MCF 10A (cell line): ENCODE data around the gene NIM1K. TPM values are rescaled to one million over a fixed set of nuclear protein-coding genes. Genes with fewer than 3 reads are reported as not detected.
A peak's percentile ranks its signal among the peaks of the same experiment; 100 is the strongest.

Source experiments
- BruUV-seq: library from RNA; stranded (reverse); fragments of 400-500 nt; replicated peaks from 2 replicates; lab custom pipeline; 2021; lab: Mats Ljungman, UMichigan
- CTCF ChIA-PET: fragments of 300-600 bp; sonication (Branson Sonifier 250); formaldehyde crosslinking; extraction: SDS; loops from one replicate; lab custom pipeline; 2021; ENCODE audit warnings: antibody characterized with exemption, inconsistent platforms; lab: Yijun Ruan, JAX
- POLR2A ChIA-PET: fragments of 300-600, 350-650 bp; sonication (Branson Sonifier 250); formaldehyde crosslinking; extraction: SDS; loops from one replicate; lab custom pipeline; 2020; ENCODE audit warnings: antibody characterized with exemption, inconsistent platforms; lab: Yijun Ruan, JAX
- DNase-seq: peaks from one replicate; pipeline ENCODE4 v3.0.0-alpha.2; 2018; ENCODE audit not compliant: unreplicated experiment
- H3K27ac Mint-ChIP-seq: one replicate; pipeline ENCODE4 v1.8.0; 2022; ENCODE audit warnings: mild to moderate bottlenecking, low read depth, mixed read lengths; ENCODE audit not compliant: unreplicated experiment
- H3K27me3 Mint-ChIP-seq: one replicate; pipeline ENCODE4 v1.8.0; 2022; ENCODE audit warnings: mixed read lengths; ENCODE audit not compliant: insufficient read depth, unreplicated experiment
- H3K36me3 Mint-ChIP-seq: one replicate; pipeline ENCODE4 v1.8.0; 2022; ENCODE audit warnings: mild to moderate bottlenecking, moderate library complexity, mixed read lengths; ENCODE audit not compliant: insufficient read depth, unreplicated experiment
- H3K4me1 Mint-ChIP-seq: one replicate; pipeline ENCODE4 v1.8.0; 2022; ENCODE audit warnings: mixed read lengths; ENCODE audit not compliant: insufficient read depth, unreplicated experiment
- H3K4me3 Mint-ChIP-seq: one replicate; pipeline ENCODE4 v1.8.0; 2022; ENCODE audit warnings: mild to moderate bottlenecking, moderate library complexity, mixed read lengths; ENCODE audit not compliant: unreplicated experiment
- H3K9me3 Mint-ChIP-seq: one replicate; pipeline ENCODE4 v1.8.0; 2022; ENCODE audit warnings: mixed read lengths; ENCODE audit not compliant: unreplicated experiment
- intact Hi-C: fragments of 100-400 bp; cut with micrococcal nuclease; formaldehyde crosslinking; loops from 2 replicates; pipeline ENCODE4 v1.14.1; 2022
- total RNA-seq: library from RNA; stranded (reverse); gene quantifications from 2 replicates; pipeline ENCODE4 v1.2.3, GENCODE V29; 2022
- TF ChIP-seq, protein P1 (sequence below): fragments of 200-600 bp; IDR thresholded peaks from one replicate; pipeline ENCODE4 v1.8.0; 2022; ENCODE audit warnings: antibody characterized with exemption, mild to moderate bottlenecking; ENCODE audit not compliant: unreplicated experiment

NIM1K gene
- total RNA-seq, 1 experiment from 2014 or later, result not detected

DNA sequence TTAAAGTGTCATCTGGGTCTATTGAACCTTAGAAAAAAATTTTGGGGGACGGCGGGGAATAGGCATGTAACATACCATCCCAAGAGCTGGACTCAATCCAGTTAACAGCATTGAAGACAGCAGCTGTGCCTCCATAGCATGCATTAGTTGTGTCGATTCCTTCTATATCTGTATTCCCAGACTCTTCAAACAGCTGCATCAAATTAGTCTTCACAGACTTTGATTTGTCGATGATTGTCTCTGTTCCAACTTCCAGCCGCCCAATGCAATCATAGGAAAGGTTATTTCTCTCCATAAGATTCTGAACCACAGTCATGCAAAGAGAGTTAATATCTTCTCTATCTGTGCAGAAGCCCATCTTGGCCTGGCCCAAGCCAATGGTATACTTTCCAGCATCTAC is 106.4 kb downstream of the NIM1K start:
- no peak for DNase-seq
- Mint-ChIP-seq H3K27ac (no peak overlapping the region), H3K9me3 (no peaks in the 10 kb centered on the region), H3K4me1 (peaks cover 30% of the 10 kb centered on the region), H3K27me3 (no peaks in the 10 kb centered on the region), H3K36me3 (peaks cover 65% of the 10 kb centered on the region), H3K4me3 (no peak overlapping the region)
- ChIA-PET POLR2A (interaction anchor here (1.0 to 3.0 kb wide), 2 partner anchors 14 to 185 kb away, joined by 5 to 8 read pairs; partner anchors contain the start of genes HMGCS1 and TMEM267), CTCF (interaction anchor here (1.0 kb wide), 1 partner anchor 91 kb away, joined by 4 read pairs; no protein-coding TSS in a partner anchor)
- TF ChIP-seq, protein P1, sequence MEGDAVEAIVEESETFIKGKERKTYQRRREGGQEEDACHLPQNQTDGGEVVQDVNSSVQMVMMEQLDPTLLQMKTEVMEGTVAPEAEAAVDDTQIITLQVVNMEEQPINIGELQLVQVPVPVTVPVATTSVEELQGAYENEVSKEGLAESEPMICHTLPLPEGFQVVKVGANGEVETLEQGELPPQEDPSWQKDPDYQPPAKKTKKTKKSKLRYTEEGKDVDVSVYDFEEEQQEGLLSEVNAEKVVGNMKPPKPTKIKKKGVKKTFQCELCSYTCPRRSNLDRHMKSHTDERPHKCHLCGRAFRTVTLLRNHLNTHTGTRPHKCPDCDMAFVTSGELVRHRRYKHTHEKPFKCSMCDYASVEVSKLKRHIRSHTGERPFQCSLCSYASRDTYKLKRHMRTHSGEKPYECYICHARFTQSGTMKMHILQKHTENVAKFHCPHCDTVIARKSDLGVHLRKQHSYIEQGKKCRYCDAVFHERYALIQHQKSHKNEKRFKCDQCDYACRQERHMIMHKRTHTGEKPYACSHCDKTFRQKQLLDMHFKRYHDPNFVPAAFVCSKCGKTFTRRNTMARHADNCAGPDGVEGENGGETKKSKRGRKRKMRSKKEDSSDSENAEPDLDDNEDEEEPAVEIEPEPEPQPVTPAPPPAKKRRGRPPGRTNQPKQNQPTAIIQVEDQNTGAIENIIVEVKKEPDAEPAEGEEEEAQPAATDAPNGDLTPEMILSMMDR, result no peak
- TSS peak; percentile 28 for BruUV-seq
- intact Hi-C loops, result no loop called here

DNA sequence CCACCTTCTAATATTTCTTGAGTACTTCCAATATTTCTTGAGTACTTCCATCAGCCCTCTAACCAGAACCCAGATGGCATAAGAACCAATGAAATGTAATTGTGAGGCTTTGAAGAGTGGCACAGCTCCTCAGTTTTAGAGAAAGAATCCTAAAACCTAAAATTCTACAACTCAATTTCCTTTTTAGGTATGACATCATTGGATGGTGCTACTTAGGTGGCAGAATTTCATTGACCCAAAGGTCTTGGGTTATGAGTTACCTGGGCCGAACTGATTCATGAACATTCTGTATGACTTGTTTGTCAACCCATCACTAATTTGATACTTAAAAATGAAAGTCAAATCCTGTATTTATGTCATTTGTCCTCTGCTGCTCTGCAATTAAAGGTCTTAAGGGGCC is 108.1 kb downstream of the NIM1K start:
- no peaks in the 10 kb centered on the region for H3K9me3 Mint-ChIP-seq
- no peak for DNase-seq
- POLR2A ChIA-PET, result interaction anchor here (3.0 kb wide), 1 partner anchor 13 kb away, joined by 8 read pairs; the partner anchor contains the start of gene HMGCS1
- H3K36me3 Mint-ChIP-seq, result peaks cover 56% of the 10 kb centered on the region
- no peak overlapping the region for H3K27ac Mint-ChIP-seq
- CTCF ChIA-PET, result interaction anchor here (0.6 to 1.8 kb wide), 5 partner anchors 74 to 365 kb away, joined by 3 to 8 read pairs (median 4); partner anchors contain the start of gene TMEM267
- no peak overlapping the region for H3K4me3 Mint-ChIP-seq
- no TSS peak for BruUV-seq
- no peaks in the 10 kb centered on the region for H3K27me3 Mint-ChIP-seq
- peaks cover 28% of the 10 kb centered on the region for H3K4me1 Mint-ChIP-seq
- TF ChIP-seq, protein P1, result no peak
- intact Hi-C loops, result no loop called here

DNA sequence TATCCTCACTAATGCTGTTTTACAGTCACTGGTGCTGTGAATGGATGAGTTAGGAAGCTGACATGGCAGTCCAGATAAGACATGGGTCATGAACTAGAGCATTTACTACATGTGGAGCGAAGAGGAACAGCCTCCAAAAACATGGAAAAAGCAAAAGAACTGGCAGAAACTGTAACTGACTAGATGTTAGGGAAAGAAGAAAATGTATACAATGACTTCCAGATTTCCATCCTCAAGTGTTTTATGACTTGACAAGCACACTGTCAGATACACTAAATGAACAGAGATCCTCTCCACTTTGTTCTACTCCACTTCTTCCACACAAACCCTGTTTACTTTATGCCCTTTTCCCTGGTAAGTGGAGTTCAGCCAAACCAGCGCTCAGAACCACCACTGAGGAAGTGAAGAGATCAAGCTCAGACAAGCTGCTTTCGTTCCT is 109.6 kb downstream of the NIM1K start:
- intact Hi-C loops, result no loop called here
- Mint-ChIP-seq H3K4me3 (no peak overlapping the region), H3K27me3 (no peaks in the 10 kb centered on the region), H3K4me1 (peaks cover 24% of the 10 kb centered on the region), H3K27ac (peak overlapping the region; percentile 19), H3K9me3 (no peaks in the 10 kb centered on the region), H3K36me3 (peaks cover 54% of the 10 kb centered on the region)
- TF ChIP-seq, protein P1, result no peak
- no TSS peak for BruUV-seq
- no peak for DNase-seq
- CTCF ChIA-PET, result interaction anchor here (1.5 kb wide), 1 partner anchor 88 kb away, joined by 6 read pairs; no protein-coding TSS in a partner anchor
- POLR2A ChIA-PET, result interaction anchor here (1.4 to 1.6 kb wide), 2 partner anchors 12 to 61 kb away, joined by 3 read pairs; no protein-coding TSS in a partner anchor

DNA sequence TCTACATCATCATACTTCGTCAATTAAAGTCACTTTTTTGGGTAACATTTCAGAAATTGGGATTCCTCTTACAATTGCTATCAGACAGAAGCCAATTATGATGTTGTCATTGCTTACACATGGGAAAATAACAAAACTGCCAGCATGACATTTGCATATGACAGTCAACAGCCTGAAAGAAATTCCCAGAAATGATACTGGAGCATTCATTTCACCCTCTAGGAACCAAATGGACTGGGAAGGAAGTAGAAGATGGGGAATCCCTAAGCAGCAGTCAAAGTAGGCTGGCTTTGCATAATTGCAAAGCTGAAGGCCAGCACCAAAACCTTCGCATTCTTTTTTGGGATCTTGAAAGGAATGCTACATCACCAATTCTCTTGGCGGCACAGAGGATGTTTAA is 110.5 kb downstream of the NIM1K start:
- H3K27me3 Mint-ChIP-seq, result no peaks in the 10 kb centered on the region
- TF ChIP-seq, protein P1, result no peak
- intact Hi-C loops, result no loop called here
- H3K4me3 Mint-ChIP-seq, result no peak overlapping the region
- DNase-seq, result no peak
- peaks cover 52% of the 10 kb centered on the region for H3K36me3 Mint-ChIP-seq
- POLR2A ChIA-PET, result interaction anchor here (1.3 to 2.5 kb wide), 3 partner anchors 10 to 87 kb away, joined by 3 to 6 read pairs (median 5); no protein-coding TSS in a partner anchor
- CTCF ChIA-PET, result interaction anchor here (1.8 to 5.3 kb wide), 2 partner anchors 10 to 87 kb away, joined by 5 to 48 read pairs; no protein-coding TSS in a partner anchor
- no peaks in the 10 kb centered on the region for H3K9me3 Mint-ChIP-seq
- peaks cover 25% of the 10 kb centered on the region for H3K4me1 Mint-ChIP-seq
- peak overlapping the region; percentile 19 for H3K27ac Mint-ChIP-seq
- BruUV-seq, result no TSS peak
